Measurements from ENCODE around the gene RLN3.

Gene RLN3

DNA sequence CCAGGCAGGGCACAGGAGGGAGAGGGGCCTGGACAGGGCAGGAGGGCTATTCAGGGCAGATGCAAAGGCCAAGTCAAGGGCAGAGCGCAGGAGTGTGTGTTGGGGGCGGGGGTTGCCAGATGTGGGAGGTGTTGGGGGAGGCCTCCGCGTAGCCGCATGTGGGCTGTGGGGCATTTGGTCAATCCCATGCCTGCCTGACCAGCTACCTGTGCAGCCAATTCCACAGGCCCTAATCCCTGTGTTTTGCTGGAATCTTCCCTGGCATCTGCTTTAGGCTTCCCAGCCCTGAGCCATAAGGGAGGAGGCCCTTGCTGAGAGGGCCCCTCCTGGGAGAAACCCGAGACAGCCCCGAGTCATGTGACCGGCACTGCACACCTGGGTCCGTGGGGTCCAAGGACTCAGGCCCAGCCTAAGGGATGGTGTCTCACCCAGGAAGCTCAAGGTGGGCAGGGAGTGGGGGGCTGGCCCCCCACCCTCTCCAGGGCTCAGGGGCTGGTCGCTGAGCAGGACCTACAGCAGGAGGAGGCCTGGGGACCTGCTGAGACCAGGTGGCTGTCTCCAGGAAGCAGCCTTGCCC, 42.1 kb upstream of the RLN3 start:
- TF ChIP-seq, protein P1, sequence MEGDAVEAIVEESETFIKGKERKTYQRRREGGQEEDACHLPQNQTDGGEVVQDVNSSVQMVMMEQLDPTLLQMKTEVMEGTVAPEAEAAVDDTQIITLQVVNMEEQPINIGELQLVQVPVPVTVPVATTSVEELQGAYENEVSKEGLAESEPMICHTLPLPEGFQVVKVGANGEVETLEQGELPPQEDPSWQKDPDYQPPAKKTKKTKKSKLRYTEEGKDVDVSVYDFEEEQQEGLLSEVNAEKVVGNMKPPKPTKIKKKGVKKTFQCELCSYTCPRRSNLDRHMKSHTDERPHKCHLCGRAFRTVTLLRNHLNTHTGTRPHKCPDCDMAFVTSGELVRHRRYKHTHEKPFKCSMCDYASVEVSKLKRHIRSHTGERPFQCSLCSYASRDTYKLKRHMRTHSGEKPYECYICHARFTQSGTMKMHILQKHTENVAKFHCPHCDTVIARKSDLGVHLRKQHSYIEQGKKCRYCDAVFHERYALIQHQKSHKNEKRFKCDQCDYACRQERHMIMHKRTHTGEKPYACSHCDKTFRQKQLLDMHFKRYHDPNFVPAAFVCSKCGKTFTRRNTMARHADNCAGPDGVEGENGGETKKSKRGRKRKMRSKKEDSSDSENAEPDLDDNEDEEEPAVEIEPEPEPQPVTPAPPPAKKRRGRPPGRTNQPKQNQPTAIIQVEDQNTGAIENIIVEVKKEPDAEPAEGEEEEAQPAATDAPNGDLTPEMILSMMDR (IDR thresholded peaks at IDR 0.05; ENCODE audit: borderline replicate concordance, control extremely low read depth, extremely low read depth, insufficient read depth, missing control alignments): no peak
- no peak for DNase-seq (ENCODE audit: low spot score)
- in situ Hi-C loops (cut with MboI; ENCODE audit: low sequenced_read_pairs, unreplicated experiment): no loop called here

DNA sequence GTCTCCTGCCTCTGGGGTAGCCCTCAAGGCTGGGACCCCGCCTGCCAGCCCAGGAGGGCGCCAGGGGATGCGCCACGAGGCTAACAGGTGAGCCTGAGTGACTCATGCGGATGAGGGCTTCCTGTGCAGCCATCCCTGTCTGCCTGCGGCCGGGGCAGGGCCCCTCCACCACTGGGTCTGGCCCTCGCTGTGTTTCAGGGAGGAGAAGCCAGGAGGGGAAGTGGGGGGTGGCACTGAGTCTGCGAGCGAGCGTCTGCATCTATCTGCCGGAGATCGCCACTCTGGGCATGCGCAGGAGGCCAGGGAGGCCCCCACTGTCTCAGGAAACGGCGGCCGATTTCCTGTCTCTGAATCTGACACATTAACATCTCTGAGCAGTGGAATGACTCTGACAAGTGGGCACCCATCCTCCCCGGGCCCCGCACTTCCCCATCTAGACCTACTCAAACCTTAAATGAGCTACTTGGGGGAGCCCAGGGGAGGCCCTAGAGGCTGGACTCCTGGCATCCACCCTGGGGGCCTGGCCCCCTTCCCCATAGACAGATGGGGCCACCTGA, 41.5 kb upstream of the RLN3 start:
- DNase-seq (ENCODE audit: low spot score): peak; percentile 100
- TF ChIP-seq, protein P1 (IDR thresholded peaks at IDR 0.05; ENCODE audit: borderline replicate concordance, control extremely low read depth, extremely low read depth, insufficient read depth, missing control alignments): no peak
- in situ Hi-C loops (cut with MboI; ENCODE audit: low sequenced_read_pairs, unreplicated experiment): no loop called here

DNA sequence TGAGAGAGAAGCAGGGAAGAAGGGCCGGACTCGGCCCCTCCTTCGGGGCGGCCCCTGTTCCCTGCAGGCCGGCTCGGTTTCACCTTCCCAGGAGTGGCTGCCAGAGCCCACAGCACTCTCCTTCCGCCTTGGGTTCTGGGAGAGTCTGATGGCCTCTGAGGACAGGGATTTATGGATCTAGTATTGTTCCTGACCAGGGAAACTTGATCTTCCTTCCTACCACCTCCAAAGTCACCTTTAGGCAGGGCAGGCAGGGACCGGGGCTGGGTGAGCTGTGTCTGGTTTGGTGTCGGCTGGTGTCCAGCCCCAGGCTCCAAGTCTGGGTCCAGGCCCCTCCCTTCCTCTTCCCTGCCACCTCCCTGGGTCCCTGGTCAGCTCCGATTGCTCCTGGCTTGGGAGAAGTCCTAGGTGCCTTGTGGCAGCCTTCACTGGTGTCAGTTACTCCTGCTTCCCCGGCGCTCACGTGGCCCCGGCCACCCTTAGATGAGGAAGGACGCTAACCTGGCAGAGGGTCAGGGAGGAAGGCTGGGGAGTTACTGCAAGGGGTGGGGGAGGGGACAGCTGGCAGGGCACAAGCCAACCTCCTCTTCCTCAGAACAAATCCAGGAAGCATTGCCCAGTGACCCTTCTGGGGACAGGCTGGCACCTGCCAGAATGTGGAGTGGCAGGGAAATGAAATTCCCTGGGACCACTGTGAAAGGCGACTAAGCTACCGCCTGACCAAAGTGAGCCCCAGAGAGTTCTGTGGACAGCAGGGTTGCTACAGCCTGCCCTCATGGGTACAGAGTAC, 40.7 kb upstream of the RLN3 start:
- TF ChIP-seq, protein P1 (IDR thresholded peaks at IDR 0.05; ENCODE audit: borderline replicate concordance, control extremely low read depth, extremely low read depth, insufficient read depth, missing control alignments): no peak
- no peak for DNase-seq (ENCODE audit: low spot score)
- in situ Hi-C loops (cut with MboI; ENCODE audit: low sequenced_read_pairs, unreplicated experiment): no loop called here

DNA sequence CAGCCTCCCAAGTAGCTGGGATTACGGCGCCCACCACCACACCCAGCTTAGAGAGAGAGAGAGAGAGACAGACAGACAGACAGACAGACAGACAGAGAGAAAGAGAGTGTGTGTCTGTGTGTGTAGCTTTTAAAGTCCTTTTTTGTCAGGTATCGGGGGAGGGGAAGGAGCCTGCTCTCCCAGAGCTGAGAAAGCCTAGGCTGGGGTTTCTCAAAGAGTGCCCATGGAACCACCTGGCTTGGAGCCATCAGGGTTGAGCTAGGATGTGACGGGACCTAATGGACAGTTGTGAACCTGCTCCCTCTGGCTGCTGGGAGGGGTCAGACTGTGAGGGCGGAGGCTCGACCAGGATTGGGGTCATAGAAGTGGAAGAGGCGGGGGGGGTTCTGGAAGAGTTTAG, 38.5 kb upstream of the RLN3 start:
- DNase-seq (ENCODE audit: low spot score): no peak
- in situ Hi-C loops (cut with MboI; ENCODE audit: low sequenced_read_pairs, unreplicated experiment): no loop called here
- TF ChIP-seq, protein P1 (IDR thresholded peaks at IDR 0.05; ENCODE audit: borderline replicate concordance, control extremely low read depth, extremely low read depth, insufficient read depth, missing control alignments): no peak

DNA sequence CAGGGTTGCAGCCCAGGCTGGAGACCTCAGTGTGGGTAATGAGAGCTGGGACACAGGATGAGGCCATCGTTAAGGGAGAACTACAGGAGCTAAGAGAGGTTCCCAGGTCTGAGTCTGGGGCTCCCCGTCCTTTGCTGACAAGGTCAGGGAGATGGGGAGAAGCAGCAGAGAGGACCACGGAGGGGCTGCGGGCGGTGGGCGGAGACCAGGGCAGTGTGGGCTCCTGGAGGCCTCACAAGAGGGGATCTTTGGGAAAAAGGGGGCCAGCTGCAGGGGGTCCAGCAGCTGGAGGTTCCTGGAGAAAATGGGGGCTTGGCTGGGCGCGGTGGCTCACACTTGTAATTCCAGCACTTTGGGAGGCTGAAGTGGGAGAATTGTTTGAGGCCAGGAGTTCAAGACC, 37.9 kb upstream of the RLN3 start:
- DNase-seq (ENCODE audit: low spot score): no peak
- TF ChIP-seq, protein P1 (IDR thresholded peaks at IDR 0.05; ENCODE audit: borderline replicate concordance, control extremely low read depth, extremely low read depth, insufficient read depth, missing control alignments): no peak
- in situ Hi-C loops (cut with MboI; ENCODE audit: low sequenced_read_pairs, unreplicated experiment): no loop called here

DNA sequence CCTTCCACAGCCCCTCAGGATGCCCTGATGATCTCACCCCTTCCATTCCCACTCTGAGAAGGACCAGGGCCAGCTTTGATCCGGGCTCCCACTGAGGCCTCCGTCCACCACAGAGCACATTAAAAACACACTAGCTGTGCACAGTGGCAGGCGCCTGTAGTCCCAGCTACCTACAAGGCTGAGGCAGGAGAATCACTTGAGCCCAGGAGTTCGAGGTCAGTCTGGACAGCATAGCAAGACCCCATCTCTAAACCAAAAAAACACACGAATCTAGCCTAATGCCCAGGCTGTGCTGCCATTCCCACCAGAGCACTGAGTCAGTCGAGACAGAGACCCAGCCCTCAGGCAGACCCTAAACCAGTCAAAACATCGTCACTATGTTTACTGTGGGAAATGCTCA, 35.9 kb upstream of the RLN3 start:
- in situ Hi-C loops (cut with MboI; ENCODE audit: low sequenced_read_pairs, unreplicated experiment): no loop called here
- TF ChIP-seq, protein P1 (IDR thresholded peaks at IDR 0.05; ENCODE audit: borderline replicate concordance, control extremely low read depth, extremely low read depth, insufficient read depth, missing control alignments): no peak
- no peak for DNase-seq (ENCODE audit: low spot score)

Data from GM13976 (cell line).